Osteoblast (primary cell): ENCODE measurements around the gene SNRPB2. TPM values are rescaled to one million over a fixed set of nuclear protein-coding genes. Genes with fewer than 3 reads are reported as not detected.

Source experiments
- DNase-seq: peaks from one replicate; pipeline ENCODE4 v3.0.0; 2011; ENCODE audit warnings: low spot score, mixed read lengths; ENCODE audit not compliant: insufficient read length; ENCODE audit errors: missing footprints
- H2AFZ ChIP-seq: 2 replicates; pipeline ENCODE4 v1.6.0; 2011; ENCODE audit warnings: mild to moderate bottlenecking, low read length
- H3K27ac ChIP-seq: 2 replicates; pipeline ENCODE4 v1.5.1; 2011; ENCODE audit warnings: mild to moderate bottlenecking, low read depth, low read length, moderate library complexity
- H3K27me3 ChIP-seq: 2 replicates; pipeline ENCODE4 v1.6.0; 2012; ENCODE audit warnings: mild to moderate bottlenecking, control low read depth, inconsistent platforms, low read length, moderate library complexity; ENCODE audit not compliant: insufficient read depth
- H3K36me3 ChIP-seq: 2 replicates; pipeline ENCODE4 v1.5.1; 2011; ENCODE audit warnings: mild to moderate bottlenecking, low read length, control low read depth, moderate library complexity; ENCODE audit not compliant: insufficient read depth
- H3K4me1 ChIP-seq: 2 replicates; pipeline ENCODE4 v1.5.1; 2011; ENCODE audit warnings: mild to moderate bottlenecking, low read length, control low read depth, moderate library complexity; ENCODE audit not compliant: insufficient read depth
- H3K4me2 ChIP-seq: 2 replicates; pipeline ENCODE4 v1.6.0; 2011; ENCODE audit warnings: mild to moderate bottlenecking, low read length; ENCODE audit not compliant: insufficient read depth
- H3K4me3 ChIP-seq: fragments of 200-600 bp; sonication (generic); 3 replicates; pipeline ENCODE4 v1.5.1; 2012; ENCODE audit warnings: mild to moderate bottlenecking, low read length, inconsistent platforms; ENCODE audit not compliant: insufficient read depth
- H3K79me2 ChIP-seq: 2 replicates; pipeline ENCODE4 v1.6.0; 2012; ENCODE audit warnings: mild to moderate bottlenecking, low read length, control low read depth, inconsistent platforms; ENCODE audit not compliant: insufficient read depth
- H3K9me3 ChIP-seq: 2 replicates; pipeline ENCODE4 v1.5.1; 2011; ENCODE audit warnings: low read depth, low read length, control low read depth
- H4K20me1 ChIP-seq: 2 replicates; pipeline ENCODE4 v1.6.0; 2012; ENCODE audit warnings: mild to moderate bottlenecking, low read length, control low read depth; ENCODE audit not compliant: insufficient read depth
- CTCF ChIP-seq: IDR thresholded peaks from 2 replicates; pipeline ENCODE4 v1.5.1; 2011; ENCODE audit warnings: mild to moderate bottlenecking, low read depth, low read length, moderate library complexity; ENCODE audit errors: extremely low read depth
- total RNA-seq: library from RNA; depleted of rRNA; stranded (reverse); fragments of >200 nt; gene quantifications from 2 replicates; pipeline ENCODE4 v1.2.3, GENCODE V29; 2012

SNRPB2 gene
- total RNA-seq, 1 donor = 50.3 TPM

- Histone ChIP-seq H3K27ac (no peak overlapping the region), H3K4me2 (no peak overlapping the region), H3K4me3 (no peak overlapping the region), H3K9me3 (no peaks in the 10 kb centered on the region), H4K20me1 (no peaks in the 10 kb centered on the region), H2AFZ (no peak overlapping the region), H3K4me1 (no peaks in the 10 kb centered on the region), H3K27me3 (peaks cover 3% of the 10 kb centered on the region), H3K79me2 (no peaks in the 10 kb centered on the region), H3K36me3 (no peaks in the 10 kb centered on the region)
- DNase-seq = no peak
- TF ChIP-seq CTCF = no peak
Measured at GRCh38 chr20:16764560-16764959, 34.7 kb downstream of the SNRPB2 start.

- no peaks in the 10 kb centered on the region for H3K27me3 ChIP-seq
- H3K9me3 ChIP-seq = no peaks in the 10 kb centered on the region
- no peak overlapping the region for H3K27ac ChIP-seq
- no peaks in the 10 kb centered on the region for H3K79me2 ChIP-seq
- no peak overlapping the region for H2AFZ ChIP-seq
- no peaks in the 10 kb centered on the region for H4K20me1 ChIP-seq
- no peak for DNase-seq
- H3K4me3 ChIP-seq = no peak overlapping the region
- H3K4me2 ChIP-seq = no peak overlapping the region
- no peaks in the 10 kb centered on the region for H3K4me1 ChIP-seq
- TF ChIP-seq CTCF = no peak
- H3K36me3 ChIP-seq = no peaks in the 10 kb centered on the region
Measured at GRCh38 chr20:16771213-16771612, 41.4 kb downstream of the SNRPB2 start.

- no peak overlapping the region for H2AFZ ChIP-seq
- H3K4me3 ChIP-seq = no peak overlapping the region
- TF ChIP-seq CTCF = no peak
- no peaks in the 10 kb centered on the region for H3K36me3 ChIP-seq
- H3K27me3 ChIP-seq = no peaks in the 10 kb centered on the region
- DNase-seq = no peak
- no peak overlapping the region for H3K27ac ChIP-seq
- H4K20me1 ChIP-seq = no peaks in the 10 kb centered on the region
- no peaks in the 10 kb centered on the region for H3K79me2 ChIP-seq
- no peak overlapping the region for H3K4me2 ChIP-seq
- H3K4me1 ChIP-seq = no peaks in the 10 kb centered on the region
- H3K9me3 ChIP-seq = no peaks in the 10 kb centered on the region
Measured at GRCh38 chr20:16775961-16776360, 46.1 kb downstream of the SNRPB2 start.

GRCh38 chr20:16777126-16777525 lies 47.3 kb downstream of the SNRPB2 start:
- Histone ChIP-seq H3K9me3 (no peaks in the 10 kb centered on the region), H3K4me2 (no peak overlapping the region), H3K4me1 (no peaks in the 10 kb centered on the region), H3K79me2 (no peaks in the 10 kb centered on the region), H3K4me3 (no peak overlapping the region), H3K36me3 (no peaks in the 10 kb centered on the region), H2AFZ (no peak overlapping the region), H3K27ac (no peak overlapping the region), H4K20me1 (no peaks in the 10 kb centered on the region), H3K27me3 (no peaks in the 10 kb centered on the region)
- DNase-seq = no peak
- no peak for TF ChIP-seq CTCF
